IMR-90 (cell line): Measurements from ENCODE around the gene CLASP1. TPM values are rescaled to one million over a fixed set of nuclear protein-coding genes. Genes with fewer than 3 reads are reported as not detected.

Source experiments
- ATAC-seq: fragments of 200-7000 bp; cut with Tn5 transposase; 2 replicates; pipeline ENCODE4 v1.9.1; 2020; ENCODE audit warnings: low read depth, mild to moderate bottlenecking, moderate library complexity
- BruUV-seq: library from RNA; stranded (reverse); fragments of 400-500 nt; replicated peaks from 2 replicates; lab custom pipeline; 2021; lab: Mats Ljungman, UMichigan
- CTCF ChIA-PET: fragments of 300-600 bp; formaldehyde crosslinking; extraction: SDS; loops from one replicate; lab custom pipeline; 2021; ENCODE audit warnings: antibody characterized with exemption; lab: Yijun Ruan, JAX
- POLR2A ChIA-PET: fragments of 300-600 bp; sonication (Branson Sonifier 250); formaldehyde crosslinking; loops from one replicate; lab custom pipeline; 2022; ENCODE audit warnings: antibody characterized with exemption; ENCODE audit not compliant: unreplicated experiment; lab: Charles Lee
- DNase-seq: peaks from one replicate; pipeline ENCODE4 v3.0.0; 2013
- H2AFZ ChIP-seq: replicated peaks from 2 replicates; pipeline ENCODE3; 2013; ENCODE audit warnings: low read length, mild to moderate bottlenecking; ENCODE audit not compliant: poor library complexity
- H2AK5ac ChIP-seq: 2 replicates; pipeline ENCODE4 v1.6.1; 2013; ENCODE audit warnings: low read depth, low read length, inconsistent platforms
- H2AK9ac ChIP-seq: replicated peaks from 2 replicates; pipeline ENCODE3; 2013; ENCODE audit warnings: mild to moderate bottlenecking, low read depth, low read length, moderate library complexity; ENCODE audit not compliant: poor library complexity
- H2BK120ac ChIP-seq: 2 replicates; pipeline ENCODE4 v1.6.1; 2013; ENCODE audit warnings: low read depth, low read length, inconsistent platforms
- H2BK15ac ChIP-seq: 3 replicates; pipeline ENCODE4 v1.6.1; 2013; ENCODE audit warnings: low read depth, low read length, inconsistent platforms
- H2BK20ac ChIP-seq: 2 replicates; pipeline ENCODE4 v1.6.1; 2013; ENCODE audit warnings: low read depth, mild to moderate bottlenecking, inconsistent platforms, low read length, moderate library complexity
- H2BK5ac ChIP-seq: 2 replicates; pipeline ENCODE4 v1.6.1; 2013; ENCODE audit warnings: mild to moderate bottlenecking, low read depth, low read length, inconsistent platforms; ENCODE audit not compliant: poor library complexity, severe bottlenecking
- H3K14ac ChIP-seq: replicated peaks from 2 replicates; pipeline ENCODE4 v1.6.1; 2013; ENCODE audit warnings: low read depth, low read length, inconsistent platforms
- H3K18ac ChIP-seq: 2 replicates; pipeline ENCODE4 v1.6.1; 2013; ENCODE audit warnings: low read depth, low read length, control low read depth
- H3K23ac ChIP-seq: 2 replicates; pipeline ENCODE4 v1.6.1; 2013; ENCODE audit warnings: low read depth, low read length, inconsistent platforms
- H3K27ac ChIP-seq: 2 replicates; pipeline ENCODE4 v1.5.1; 2013; ENCODE audit warnings: mild to moderate bottlenecking, control low read depth, low read length; ENCODE audit not compliant: insufficient read depth
- H3K27me3 ChIP-seq: 2 replicates; pipeline ENCODE4 v1.6.1; 2013; ENCODE audit warnings: low read length; ENCODE audit not compliant: control insufficient read depth, insufficient read depth
- H3K36me3 ChIP-seq: 2 replicates; pipeline ENCODE4 v1.6.1; 2013; ENCODE audit warnings: low read length, mixed read lengths; ENCODE audit not compliant: control insufficient read depth, insufficient read depth
- H3K4ac ChIP-seq: 2 replicates; pipeline ENCODE4 v1.6.1; 2013; ENCODE audit warnings: low read depth, low read length, inconsistent platforms
- H3K4me1 ChIP-seq: 2 replicates; pipeline ENCODE4 v1.6.1; 2013; ENCODE audit warnings: low read length, mixed read lengths; ENCODE audit not compliant: control insufficient read depth, insufficient read depth
- H3K4me2 ChIP-seq: 2 replicates; pipeline ENCODE4 v1.6.1; 2013; ENCODE audit warnings: low read depth, mild to moderate bottlenecking, control low read depth, low read length, moderate library complexity
- H3K4me3 ChIP-seq: 2 replicates; pipeline ENCODE4 v1.5.1; 2013; ENCODE audit warnings: low read depth, mild to moderate bottlenecking, control low read depth, low read length, moderate library complexity; ENCODE audit not compliant: insufficient read depth
- H3K56ac ChIP-seq: 2 replicates; pipeline ENCODE4 v1.6.1; 2013; ENCODE audit warnings: low read length, inconsistent platforms; ENCODE audit not compliant: insufficient read depth; ENCODE audit errors: extremely low read depth
- H3K79me1 ChIP-seq, 2 experiments: 2 replicates each; pipeline ENCODE4 v1.6.1; 2013; ENCODE audit warnings: low read length in 2 of 2, inconsistent platforms in 1 of 2, low read depth in 1 of 2
- H3K9ac ChIP-seq: 2 replicates; pipeline ENCODE4 v1.6.1; 2013; ENCODE audit warnings: low read depth, low read length, control low read depth
- H3K9me1 ChIP-seq: 2 replicates; pipeline ENCODE4 v1.6.1; 2013; ENCODE audit warnings: low read length, inconsistent platforms; ENCODE audit not compliant: insufficient read depth
- H3K9me3 ChIP-seq: 2 replicates; pipeline ENCODE4 v1.6.1; 2013; ENCODE audit warnings: low read length; ENCODE audit not compliant: control insufficient read depth, insufficient read depth
- H4K20me1 ChIP-seq: 2 replicates; pipeline ENCODE4 v1.6.1; 2013; ENCODE audit warnings: low read length, inconsistent platforms; ENCODE audit not compliant: insufficient read depth
- H4K5ac ChIP-seq: 2 replicates; pipeline ENCODE4 v1.6.1; 2013; ENCODE audit warnings: mild to moderate bottlenecking, low read depth, low read length, control low read depth
- H4K8ac ChIP-seq, 2 experiments: 2 replicates each; pipeline ENCODE4 v1.6.1; 2013; ENCODE audit warnings: low read depth in 2 of 2, low read length in 2 of 2, control low read depth in 1 of 2, inconsistent platforms in 1 of 2
- H4K91ac ChIP-seq: 2 replicates; pipeline ENCODE4 v1.6.1; 2013; ENCODE audit warnings: low read depth, low read length, inconsistent platforms; ENCODE audit not compliant: insufficient read depth
- BHLHE40 ChIP-seq: fragments of 150-350 bp; IDR thresholded peaks from 2 replicates; pipeline ENCODE4 v1.6.1; 2016; ENCODE audit warnings: mild to moderate bottlenecking, low read depth, low read length
- CEBPB ChIP-seq: IDR thresholded peaks from 2 replicates; pipeline ENCODE4 v1.6.1; 2012; ENCODE audit warnings: low read depth, low read length, improper control_type of control experiment
- CHD1 ChIP-seq: IDR thresholded peaks from 2 replicates; pipeline ENCODE4 v1.6.1; 2012; ENCODE audit warnings: low read depth, low read length, improper control_type of control experiment
- CTCF ChIP-seq: conservative IDR thresholded peaks from 2 replicates; pipeline ENCODE4 v1.5.1; 2012; ENCODE audit warnings: mild to moderate bottlenecking, low read depth, low read length, improper control_type of control experiment
- ELK1 ChIP-seq: fragments of 150-350 bp; IDR thresholded peaks from 2 replicates; pipeline ENCODE4 v1.6.1; 2016; ENCODE audit warnings: low read depth, mild to moderate bottlenecking, low read length, moderate library complexity, borderline replicate concordance
- FOS ChIP-seq: fragments of 150-350 bp; IDR thresholded peaks from 2 replicates; pipeline ENCODE4 v1.6.1; 2016; ENCODE audit warnings: low read depth, low read length
- MAFK ChIP-seq: IDR thresholded peaks from 2 replicates; pipeline ENCODE4 v1.6.1; 2012; ENCODE audit warnings: low read depth, low read length, improper control_type of control experiment
- MAZ ChIP-seq: IDR thresholded peaks from 2 replicates; pipeline ENCODE4 v1.6.1; 2012; ENCODE audit warnings: low read depth, mild to moderate bottlenecking, low read length, improper control_type of control experiment, moderate library complexity, borderline replicate concordance
- MXI1 ChIP-seq: IDR thresholded peaks from 2 replicates; pipeline ENCODE4 v1.6.1; 2012; ENCODE audit warnings: low read depth, mild to moderate bottlenecking, low read length, moderate library complexity, borderline replicate concordance
- NFE2L2 ChIP-seq: fragments of 150-350 bp; IDR thresholded peaks from 2 replicates; pipeline ENCODE4 v1.6.1; 2016; ENCODE audit warnings: low read depth, mild to moderate bottlenecking, low read length
- POLR2A ChIP-seq: IDR thresholded peaks from 2 replicates; pipeline ENCODE4 v1.6.1; 2012; ENCODE audit warnings: mild to moderate bottlenecking, low read depth, low read length
- RAD21 ChIP-seq: IDR thresholded peaks from 2 replicates; pipeline ENCODE4 v1.6.1; 2012; ENCODE audit warnings: low read length, improper control_type of control experiment
- RCOR1 ChIP-seq: IDR thresholded peaks from 2 replicates; pipeline ENCODE4 v1.6.1; 2012; ENCODE audit warnings: mild to moderate bottlenecking, low read length, improper control_type of control experiment; ENCODE audit not compliant: insufficient replicate concordance
- RFX5 ChIP-seq: IDR thresholded peaks from 2 replicates; pipeline ENCODE4 v1.8.0; 2012; ENCODE audit warnings: low read depth, mild to moderate bottlenecking, low read length, moderate library complexity
- SMC3 ChIP-seq: fragments of 150-350 bp; IDR thresholded peaks from 2 replicates; pipeline ENCODE4 v1.6.1; 2016; ENCODE audit warnings: low read depth, mild to moderate bottlenecking, antibody characterized with exemption, low read length, moderate library complexity
- USF2 ChIP-seq: fragments of 150-350 bp; IDR thresholded peaks from 2 replicates; pipeline ENCODE4 v1.6.1; 2017; ENCODE audit warnings: mild to moderate bottlenecking, antibody characterized with exemption, low read length, low read depth
- WGBS, 2 experiments: methylation state at CpG; one replicate each; pipeline versions ENCODE4 v1.1.5 to v1.1.7; 2013; ENCODE audit warnings: missing lambda C conversion rate in 2 of 2; ENCODE audit not compliant: insufficient read length in 1 of 2; ENCODE audit errors: extremely low coverage in 2 of 2; 5-methylcytosine and 5-hydroxymethylcytosine counted together
- dilution Hi-C: fragments of 300-500 bp; cut with HindIII; formaldehyde crosslinking; loops from one replicate; pipeline ENCODE4 v1.14.3; 2018; ENCODE audit warnings: low sequenced_read_pairs; ENCODE audit not compliant: unreplicated experiment
- in situ Hi-C: fragments of 300-500 bp; cut with MboI; formaldehyde crosslinking; loops from 3 replicates; pipeline ENCODE4 v1.14.3; 2019; ENCODE audit warnings: low sequenced_read_pairs, inconsistent platforms, mixed read lengths
- intact Hi-C: fragments of 100-400 bp; cut with micrococcal nuclease; formaldehyde crosslinking; loops from 2 replicates; pipeline ENCODE4 v1.10.0; 2022
- polyA plus RNA-seq, 3 experiments: library from polyadenylated mRNA; depleted of rRNA; stranded (reverse); fragments of >200 nt; gene quantifications; 2 replicates each; pipeline ENCODE4 v1.2.3, GENCODE V29; 2012; ENCODE audit warnings: low replicate concordance in 1 of 3
- total RNA-seq: library from RNA; depleted of rRNA; stranded (reverse); fragments of >200 nt; gene quantifications from 2 replicates; pipeline ENCODE4 v1.2.3, GENCODE V29; 2012

CLASP1 gene
- total and polyA plus RNA-seq, 2 of the 4 experiments (the other 2 are of a cell fraction): 12.3 to 33.7 TPM

GRCh38 chr2:121400201-121400600 lies 249.1 kb downstream of the CLASP1 start:
- in situ Hi-C loops (no loop called here), intact Hi-C loops (no loop called here), dilution Hi-C loops (no loop called here)
- no peak overlapping the region for H4K5ac ChIP-seq
- BruUV-seq: no TSS peak
- H3K4me1 ChIP-seq: peaks cover 4% of the 10 kb centered on the region
- ATAC-seq (peak; percentile 82), DNase-seq (peak; percentile 85)
- ChIA-PET POLR2A (no interaction called here), CTCF (interaction anchor here (0.7 kb wide), 1 partner anchor 8 kb away, joined by 3 read pairs; no protein-coding TSS in a partner anchor)
- no peak overlapping the region for H3K9ac ChIP-seq
- no peak overlapping the region for H4K91ac ChIP-seq
- no peak overlapping the region for H3K23ac ChIP-seq
- H3K14ac ChIP-seq: no peak overlapping the region
- H3K27ac ChIP-seq: peak overlapping the region; percentile 43; the same call in 1 of the 2 replicates
- H2BK120ac ChIP-seq: peak overlapping the region; percentile 7
- H3K4me2 ChIP-seq: no peak overlapping the region
- H3K9me1 ChIP-seq: peaks cover 12% of the 10 kb centered on the region
- no peaks in the 10 kb centered on the region for H3K9me3 ChIP-seq
- H3K4me3 ChIP-seq: no peak overlapping the region
- H3K4ac ChIP-seq: no peak overlapping the region
- no peaks in the 10 kb centered on the region for H4K20me1 ChIP-seq
- peak overlapping the region; percentile 48; the same call in 1 of the 2 replicates for H3K18ac ChIP-seq
- peaks cover 8% of the 10 kb centered on the region for H3K36me3 ChIP-seq
- H2BK5ac ChIP-seq: peak overlapping the region; percentile 48
- no peaks in the 10 kb centered on the region for H3K27me3 ChIP-seq
- no peak overlapping the region for H2BK15ac ChIP-seq
- WGBS, 2 experiments: 56% methylated on average over 2 of the region's 5 CpGs; no CpG with 5 or more reads in 1 of the 2 experiments
- H2AK9ac ChIP-seq: no peak overlapping the region
- peaks cover 3 to 25% of the 10 kb centered on the region in 2 experiments; a peak in 3 of 4 replicates for H3K79me1 ChIP-seq
- peak overlapping the region; percentile 2; the same call in 1 of the 2 replicates for H2BK20ac ChIP-seq
- peak overlapping the region in 1 of 2 experiments; percentile 4; a peak in 1 of 4 replicates for H4K8ac ChIP-seq
- TF ChIP-seq CHD1 (no peak), BHLHE40 (peak; percentile 30; the same call in 1 of the 2 replicates), RCOR1 (peak; percentile 54), FOS (peak; percentile 45), RAD21 (no peak; the same call in 1 of the 2 replicates), MAFK (no peak), POLR2A (no peak), ELK1 (no peak), MXI1 (no peak), SMC3 (no peak), CTCF (no peak), MAZ (no peak), CEBPB (no peak; the same call in 1 of the 2 replicates), NFE2L2 (peak; percentile 19; the same call in 1 of the 2 replicates), USF2 (no peak), RFX5 (no peak)
- no peak overlapping the region for H2AK5ac ChIP-seq
- no peak overlapping the region for H3K56ac ChIP-seq
- no peak overlapping the region for H2AFZ ChIP-seq
